Natural killer cell (primary cell): Measurements from ENCODE around the gene CACNA2D3. TPM values are rescaled to one million over a fixed set of nuclear protein-coding genes. Genes with fewer than 3 reads are reported as not detected.

ENCODE experiments used
- ATAC-seq, 3 donors: fragments of 150-1000 bp in 2 of 3; fragments of 200-7000 bp in 1 of 3; cut with Tn5 transposase; 1 replicate in 1 of 3; 2 replicates in 2 of 3; pipeline ENCODE4 v1.10.0; 2021; ENCODE audit warnings: mild to moderate bottlenecking in 2 of 3, moderate library complexity in 2 of 3
- DNase-seq, 2 donors: peaks; one replicate each; pipeline versions ENCODE4 v3.0.0 to v3.0.0-alpha.2; 2013 to 2021; ENCODE audit warnings: mixed read lengths in 1 of 2
- H3K27ac ChIP-seq: one replicate; pipeline ENCODE4 v1.5.1; 2013; ENCODE audit warnings: mild to moderate bottlenecking, low read length
- H3K27me3 ChIP-seq: one replicate; pipeline ENCODE4 v1.6.1; 2013; ENCODE audit warnings: low read length; ENCODE audit not compliant: control insufficient read depth, insufficient read depth
- H3K36me3 ChIP-seq: one replicate; pipeline ENCODE4 v1.6.1; 2013; ENCODE audit warnings: low read length; ENCODE audit not compliant: control insufficient read depth, insufficient read depth
- H3K4me1 ChIP-seq: one replicate; pipeline ENCODE4 v1.6.1; 2013; ENCODE audit warnings: low read length; ENCODE audit not compliant: control insufficient read depth, insufficient read depth
- H3K4me3 ChIP-seq: one replicate; pipeline ENCODE4 v1.5.1; 2013; ENCODE audit warnings: low read length
- H3K9me3 ChIP-seq: one replicate; pipeline ENCODE4 v1.6.1; 2013; ENCODE audit warnings: low read length; ENCODE audit not compliant: control insufficient read depth, insufficient read depth
- H3K27ac Mint-ChIP-seq, 2 donors: one replicate each; pipeline ENCODE4 v1.8.0; 2022; ENCODE audit warnings: mild to moderate bottlenecking in 2 of 2, mixed read lengths in 2 of 2, moderate library complexity in 1 of 2
- H3K27me3 Mint-ChIP-seq, 2 donors: one replicate each; pipeline ENCODE4 v1.8.0; 2022; ENCODE audit warnings: low read depth in 2 of 2, mixed read lengths in 2 of 2
- H3K36me3 Mint-ChIP-seq: one replicate; pipeline ENCODE4 v1.8.0; 2022; ENCODE audit warnings: mixed read lengths
- H3K4me1 Mint-ChIP-seq, 2 donors: one replicate each; pipeline ENCODE4 v1.8.0; 2022; ENCODE audit warnings: mixed read lengths in 2 of 2
- H3K4me3 Mint-ChIP-seq: one replicate; pipeline ENCODE4 v1.8.0; 2022; ENCODE audit warnings: mild to moderate bottlenecking, moderate library complexity, mixed read lengths
- H3K9me3 Mint-ChIP-seq, 2 donors: one replicate each; pipeline ENCODE4 v1.8.0; 2022; ENCODE audit warnings: mixed read lengths in 2 of 2
- WGBS: methylation state at CpG from one replicate; pipeline ENCODE4 v1.1.7; 2013; ENCODE audit warnings: missing lambda C conversion rate; ENCODE audit not compliant: insufficient coverage; 5-methylcytosine and 5-hydroxymethylcytosine counted together
- intact Hi-C: fragments of 100-400 bp; cut with micrococcal nuclease; formaldehyde crosslinking; loops from one replicate; pipeline ENCODE4 v1.14.2; 2022
- total RNA-seq, 4 donors: library from RNA; stranded (reverse); fragments of 120-200 nt in 1 of 4; gene quantifications; one replicate each; pipeline versions ENCODE4 v1.2.3 to v1.2.4, GENCODE V29; 2013 to 2022
- TF ChIP-seq, protein P1 (sequence below): fragments of 200-600 bp; IDR thresholded peaks from one replicate; pipeline ENCODE4 v1.8.0; 2022; ENCODE audit warnings: antibody characterized with exemption

Gene CACNA2D3
- total RNA-seq, 3 donors from 2014 or later (not counting 1 experiment from before 2014, with no cell fraction given), result 0.49 TPM; not detected in 2

- H3K9me3 ChIP-seq, result no peaks in the 10 kb centered on the region
- ATAC-seq, result no peak
- WGBS, result 81% methylated on average over 13 of the region's 13 CpGs
- H3K27me3 ChIP-seq, result no peaks in the 10 kb centered on the region
- no peaks in the 10 kb centered on the region for H3K4me1 ChIP-seq
- Mint-ChIP-seq H3K4me1 (no peaks in the 10 kb centered on the region), H3K4me3 (no peak overlapping the region), H3K27ac (no peak overlapping the region), H3K9me3 (peaks cover 0 to 3% of the 10 kb centered on the region in 2 donors), H3K27me3 (no peaks in the 10 kb centered on the region), H3K36me3 (no peaks in the 10 kb centered on the region)
- no peak overlapping the region for H3K4me3 ChIP-seq
- H3K36me3 ChIP-seq, result no peaks in the 10 kb centered on the region
- no peak for DNase-seq
- no peak overlapping the region for H3K27ac ChIP-seq
- intact Hi-C loops, result no loop called here
- TF ChIP-seq, protein P1, sequence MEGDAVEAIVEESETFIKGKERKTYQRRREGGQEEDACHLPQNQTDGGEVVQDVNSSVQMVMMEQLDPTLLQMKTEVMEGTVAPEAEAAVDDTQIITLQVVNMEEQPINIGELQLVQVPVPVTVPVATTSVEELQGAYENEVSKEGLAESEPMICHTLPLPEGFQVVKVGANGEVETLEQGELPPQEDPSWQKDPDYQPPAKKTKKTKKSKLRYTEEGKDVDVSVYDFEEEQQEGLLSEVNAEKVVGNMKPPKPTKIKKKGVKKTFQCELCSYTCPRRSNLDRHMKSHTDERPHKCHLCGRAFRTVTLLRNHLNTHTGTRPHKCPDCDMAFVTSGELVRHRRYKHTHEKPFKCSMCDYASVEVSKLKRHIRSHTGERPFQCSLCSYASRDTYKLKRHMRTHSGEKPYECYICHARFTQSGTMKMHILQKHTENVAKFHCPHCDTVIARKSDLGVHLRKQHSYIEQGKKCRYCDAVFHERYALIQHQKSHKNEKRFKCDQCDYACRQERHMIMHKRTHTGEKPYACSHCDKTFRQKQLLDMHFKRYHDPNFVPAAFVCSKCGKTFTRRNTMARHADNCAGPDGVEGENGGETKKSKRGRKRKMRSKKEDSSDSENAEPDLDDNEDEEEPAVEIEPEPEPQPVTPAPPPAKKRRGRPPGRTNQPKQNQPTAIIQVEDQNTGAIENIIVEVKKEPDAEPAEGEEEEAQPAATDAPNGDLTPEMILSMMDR, result no peak
Observed at GRCh38 chr3:54243056-54243931, 120.9 kb downstream of the CACNA2D3 start.

DNA sequence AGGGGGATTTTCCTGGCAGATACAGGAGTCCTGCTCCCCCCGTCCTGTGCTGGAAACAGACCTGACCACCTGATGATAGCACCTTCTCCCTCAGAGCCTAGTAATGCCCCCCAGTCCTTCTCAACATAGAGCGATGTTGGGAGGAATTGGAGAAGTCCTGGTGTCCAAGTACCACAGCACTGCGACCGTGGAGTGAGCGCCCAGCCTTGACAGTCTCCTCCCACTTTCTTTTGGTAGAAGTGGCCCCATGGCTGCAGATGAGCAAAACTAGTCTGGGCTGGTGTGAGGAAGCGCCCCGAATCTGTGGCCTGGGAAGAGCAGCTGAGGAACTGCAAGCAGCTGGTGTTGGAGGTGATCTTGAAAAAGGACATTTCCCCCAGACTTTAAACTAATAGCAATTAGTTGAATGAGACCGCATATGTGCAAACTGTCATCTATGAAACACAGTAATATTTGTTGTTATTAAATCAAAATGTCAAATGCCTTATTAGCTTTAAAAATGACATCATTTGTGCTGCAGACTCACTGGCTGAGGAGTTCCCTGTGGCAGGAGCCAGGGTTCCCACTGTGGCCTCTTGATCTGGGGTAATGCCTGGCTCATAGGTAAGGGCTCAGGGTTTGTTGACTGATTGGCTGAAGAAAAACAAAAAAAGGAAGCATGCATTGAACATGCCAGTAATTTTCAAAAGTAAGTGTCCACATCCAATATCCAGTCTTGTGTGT is 121.8 kb downstream of the CACNA2D3 start:
- Mint-ChIP-seq H3K36me3 (no peaks in the 10 kb centered on the region), H3K4me3 (no peak overlapping the region), H3K27me3 (no peaks in the 10 kb centered on the region), H3K27ac (no peak overlapping the region), H3K4me1 (no peaks in the 10 kb centered on the region), H3K9me3 (peaks cover 0 to 3% of the 10 kb centered on the region in 2 donors)
- no peaks in the 10 kb centered on the region for H3K9me3 ChIP-seq
- TF ChIP-seq, protein P1, result no peak
- intact Hi-C loops, result no loop called here
- ATAC-seq (no peak), DNase-seq (no peak)
- 86% methylated on average over 6 of the region's 8 CpGs for WGBS
- H3K4me3 ChIP-seq, result no peak overlapping the region
- H3K4me1 ChIP-seq, result no peaks in the 10 kb centered on the region
- H3K27ac ChIP-seq, result no peak overlapping the region
- no peaks in the 10 kb centered on the region for H3K36me3 ChIP-seq
- H3K27me3 ChIP-seq, result no peaks in the 10 kb centered on the region

- ATAC-seq, result no peak
- Mint-ChIP-seq H3K4me1 (no peaks in the 10 kb centered on the region), H3K36me3 (no peaks in the 10 kb centered on the region), H3K27me3 (no peaks in the 10 kb centered on the region), H3K4me3 (no peak overlapping the region), H3K9me3 (peaks cover 2 to 3% of the 10 kb centered on the region in 2 donors), H3K27ac (no peak overlapping the region)
- H3K36me3 ChIP-seq, result no peaks in the 10 kb centered on the region
- no peak overlapping the region for H3K27ac ChIP-seq
- TF ChIP-seq, protein P1, result no peak
- intact Hi-C loops, result no loop called here
- H3K4me1 ChIP-seq, result no peaks in the 10 kb centered on the region
- H3K9me3 ChIP-seq, result no peaks in the 10 kb centered on the region
- DNase-seq, result no peak
- no peaks in the 10 kb centered on the region for H3K27me3 ChIP-seq
- H3K4me3 ChIP-seq, result no peak overlapping the region
- WGBS, result 77% methylated on average over 3 of the region's 3 CpGs
Observed at GRCh38 chr3:54251705-54252104, 129.4 kb downstream of the CACNA2D3 start.
